ENCODE measurements around the gene PRKD1.
"Not testable (repeated sequence)": the region's sequence is repeated elsewhere in the genome, so short reads cannot be mapped to it uniquely, and the experiment has no call there.

The PRKD1 gene

GRCh38 chr14:29738056-29738455 lies 189.6 kb downstream of the PRKD1 start:
- no peak for DNase-seq

GRCh38 chr14:29735459-29735858 lies 192.2 kb downstream of the PRKD1 start:
- no peak for DNase-seq

- DNase-seq = no peak
These were observed 192.9 kb downstream of the PRKD1 start for GRCh38 chr14:29734732-29735131.

DNA sequence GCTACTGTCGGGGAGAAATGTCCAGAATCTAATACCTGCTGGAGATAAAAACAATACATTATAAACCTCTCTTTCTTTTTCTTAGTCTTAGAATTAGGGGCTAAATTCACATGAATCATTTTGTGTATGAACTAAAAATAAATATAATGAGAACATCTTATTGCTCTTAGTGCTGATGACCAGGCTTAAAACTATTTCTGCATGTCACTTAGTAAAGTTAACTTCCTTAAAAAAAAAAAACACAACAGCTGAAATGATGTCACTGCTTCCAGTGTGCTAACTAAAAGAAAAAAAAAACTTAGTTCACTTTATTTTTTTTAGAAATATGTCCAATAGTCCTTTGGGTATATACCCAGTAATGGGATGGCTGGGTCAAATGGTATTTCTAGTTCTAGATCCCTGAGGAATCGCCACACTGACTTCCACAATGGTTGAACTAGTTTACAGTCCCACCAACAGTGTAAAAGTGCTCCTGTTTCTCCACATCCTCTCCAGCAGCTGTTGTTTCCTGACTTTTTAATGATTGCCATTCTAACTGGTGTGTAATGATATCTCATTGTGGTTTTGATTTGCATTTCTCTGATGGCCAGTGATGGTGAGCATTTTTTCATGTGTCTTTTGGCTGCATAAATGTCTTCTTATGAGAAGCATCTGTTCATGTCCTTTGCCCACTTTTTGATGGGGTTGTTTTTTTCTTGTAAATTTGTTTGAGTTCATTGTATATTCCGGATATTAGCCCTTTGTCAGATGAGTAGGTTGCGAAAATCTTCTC lies 200.9 kb downstream of the PRKD1 start:
- not testable (repeated sequence) for DNase-seq

DNA sequence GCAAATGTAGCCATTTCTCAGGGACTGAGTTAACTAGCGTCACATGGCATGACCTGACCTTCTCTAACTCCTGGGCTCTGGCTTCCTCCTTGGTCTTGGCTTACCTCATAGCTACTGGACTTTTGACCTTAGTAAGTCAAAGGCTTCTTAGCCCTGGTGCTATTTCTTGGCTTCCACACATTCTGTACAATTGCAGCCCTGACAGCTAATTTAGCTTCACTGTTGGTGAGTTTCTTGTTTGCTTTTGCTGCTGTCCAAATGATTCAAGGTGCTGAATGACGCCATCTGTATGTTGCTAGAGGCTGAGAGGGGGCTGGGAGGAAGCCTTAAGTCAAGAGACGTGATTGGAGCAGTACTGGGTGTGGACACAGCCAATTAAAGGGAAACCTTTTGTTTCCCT lies 202.7 kb downstream of the PRKD1 start:
- no peak for DNase-seq

DNA sequence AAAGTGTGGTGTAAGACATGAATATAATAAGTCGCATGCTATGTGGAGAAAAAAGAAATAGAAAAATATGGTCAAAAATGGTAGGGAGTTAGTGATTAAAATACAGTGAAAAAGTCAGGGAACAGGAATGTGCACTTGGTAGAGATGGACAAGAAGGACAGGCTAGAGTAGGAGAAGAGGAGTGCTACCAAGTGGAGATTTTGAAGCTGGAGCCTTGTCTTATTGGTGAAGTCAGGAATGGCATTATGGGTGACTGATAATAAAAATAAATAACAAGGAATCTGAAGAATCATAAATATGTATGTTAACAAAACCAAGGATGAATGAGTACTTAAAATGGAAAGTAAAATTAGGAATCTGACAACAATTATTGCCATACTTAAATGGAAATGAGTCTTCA lies 204.8 kb downstream of the PRKD1 start:
- no peak for DNase-seq

DNA sequence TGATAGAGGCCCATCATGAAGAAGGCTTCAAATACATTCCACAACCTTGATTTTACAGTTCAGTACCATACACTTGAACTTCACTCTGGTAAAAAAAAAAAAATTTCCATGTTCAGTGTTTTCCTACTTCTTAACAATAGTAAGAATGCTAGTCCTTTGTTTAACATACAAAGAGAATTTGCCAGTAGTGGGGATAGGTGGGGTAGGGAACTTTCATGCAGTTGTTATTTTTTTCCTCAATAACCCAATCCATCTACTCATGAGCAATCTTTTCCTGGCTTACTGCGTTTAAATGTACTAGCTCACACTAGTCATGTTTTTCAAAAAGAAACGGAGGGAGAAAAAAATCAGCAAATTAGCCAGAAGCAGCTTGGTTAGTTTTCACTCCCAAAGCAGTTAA lies 206.1 kb downstream of the PRKD1 start:
- no peak for DNase-seq

GRCh38 chr14:29717901-29718300 lies 209.7 kb downstream of the PRKD1 start:
- no peak for DNase-seq

GRCh38 chr14:29716150-29716549 lies 211.5 kb downstream of the PRKD1 start:
- no peak for DNase-seq

GRCh38 chr14:29712601-29713000 lies 215.0 kb downstream of the PRKD1 start:
- DNase-seq = no peak

GRCh38 chr14:29710015-29710414 lies 217.6 kb downstream of the PRKD1 start:
- no peak for DNase-seq

DNA sequence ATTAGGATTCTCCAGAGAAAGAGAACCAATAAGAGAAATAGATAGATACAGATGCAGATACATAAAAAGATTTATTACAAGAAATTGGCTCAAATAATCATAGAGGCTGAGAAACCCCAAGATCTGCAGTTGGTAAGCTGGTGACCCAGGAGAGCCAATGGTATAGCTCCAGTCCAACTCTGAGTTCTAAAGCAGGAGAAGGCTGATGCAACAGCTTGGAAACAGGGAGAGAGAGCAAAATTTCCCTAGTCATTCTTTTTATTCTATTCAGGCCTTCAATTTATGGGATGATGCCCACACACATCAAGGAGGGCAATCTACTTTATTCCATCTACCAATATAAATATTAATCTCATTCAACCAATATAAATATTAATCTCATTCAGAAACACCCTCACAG lies 218.2 kb downstream of the PRKD1 start:
- no peak for DNase-seq

DNA sequence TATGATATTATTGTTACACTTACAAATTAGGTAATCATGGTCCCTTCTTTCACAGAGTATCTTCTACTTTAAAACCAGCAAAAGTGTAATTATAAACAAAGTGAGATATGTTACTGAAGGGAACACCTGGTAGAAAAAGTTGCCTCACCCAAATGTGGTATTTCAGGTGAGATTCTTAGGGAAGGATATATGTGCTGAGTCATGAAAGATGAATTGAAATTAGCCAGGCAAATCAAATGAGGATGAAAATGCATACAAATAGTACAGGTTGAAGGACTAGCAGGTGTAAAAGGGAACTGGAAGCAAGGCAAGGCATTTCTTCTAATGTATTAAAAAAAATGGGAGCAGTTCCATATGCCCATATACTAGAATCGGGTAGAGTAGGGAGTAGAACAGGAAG lies 220.9 kb downstream of the PRKD1 start:
- DNase-seq = no peak

DNA sequence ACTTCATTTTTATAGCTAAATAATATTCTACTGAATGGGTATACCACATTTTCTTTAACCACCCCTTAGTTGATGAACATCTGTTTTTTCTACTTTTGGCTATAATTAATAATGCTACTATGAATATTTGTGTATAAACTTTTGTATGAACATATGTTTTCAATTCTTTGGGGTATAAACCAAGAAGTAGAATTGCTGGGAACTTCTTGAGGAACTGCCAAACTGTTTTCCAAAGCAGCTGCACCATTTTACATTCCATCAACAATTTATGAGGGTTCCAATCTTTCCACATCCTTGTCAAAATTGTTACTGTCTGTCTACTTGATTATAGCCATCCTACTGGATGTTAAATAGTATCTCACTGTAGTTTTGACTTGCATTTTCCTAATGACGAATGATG lies 221.8 kb downstream of the PRKD1 start:
- no peak for DNase-seq

GRCh38 chr14:29689597-29689996 lies 238.1 kb downstream of the PRKD1 start:
- DNase-seq = not testable (repeated sequence)

- DNase-seq = no peak
These were observed 239.8 kb downstream of the PRKD1 start for GRCh38 chr14:29687866-29688265.

DNA sequence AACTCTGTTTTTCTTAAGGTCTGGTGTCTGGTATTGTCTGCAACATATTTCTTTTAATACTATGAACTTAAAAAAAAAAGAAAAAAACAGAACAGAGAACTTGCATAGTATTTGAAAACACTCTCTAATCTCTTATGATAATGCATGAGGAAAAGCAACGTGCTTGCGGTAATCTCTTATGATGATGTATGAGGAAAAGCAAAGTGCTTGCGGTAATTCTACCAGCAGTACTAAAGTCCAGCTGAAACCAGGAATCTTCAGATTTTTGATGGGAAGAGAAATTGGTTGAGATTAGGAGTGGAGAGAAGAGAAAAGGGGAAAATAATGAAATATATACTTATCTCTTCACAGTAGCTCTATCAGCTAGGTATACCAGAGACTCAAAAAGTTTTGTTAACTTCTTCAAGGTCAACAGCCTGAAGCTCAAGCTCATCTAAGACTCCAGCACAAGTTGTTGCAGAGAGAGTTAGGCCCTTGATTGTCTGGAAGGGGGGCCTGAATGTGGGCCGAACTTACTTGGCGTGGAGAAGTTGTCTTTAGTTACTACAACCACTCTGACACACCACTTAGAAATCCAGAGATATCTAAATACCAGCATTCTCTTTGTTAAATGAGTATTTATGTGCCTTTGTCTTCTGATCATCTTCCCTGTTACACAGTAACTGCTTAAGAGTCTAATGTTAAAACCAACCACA lies 240.4 kb downstream of the PRKD1 start:
- no peak for DNase-seq

GRCh38 chr14:29684926-29685325 lies 242.7 kb downstream of the PRKD1 start:
- DNase-seq = no peak

- no peak for DNase-seq
These were observed 244.9 kb downstream of the PRKD1 start for GRCh38 chr14:29682789-29683188.

- DNase-seq = no peak
These were observed 246.3 kb downstream of the PRKD1 start for GRCh38 chr14:29681316-29681715.

DNA sequence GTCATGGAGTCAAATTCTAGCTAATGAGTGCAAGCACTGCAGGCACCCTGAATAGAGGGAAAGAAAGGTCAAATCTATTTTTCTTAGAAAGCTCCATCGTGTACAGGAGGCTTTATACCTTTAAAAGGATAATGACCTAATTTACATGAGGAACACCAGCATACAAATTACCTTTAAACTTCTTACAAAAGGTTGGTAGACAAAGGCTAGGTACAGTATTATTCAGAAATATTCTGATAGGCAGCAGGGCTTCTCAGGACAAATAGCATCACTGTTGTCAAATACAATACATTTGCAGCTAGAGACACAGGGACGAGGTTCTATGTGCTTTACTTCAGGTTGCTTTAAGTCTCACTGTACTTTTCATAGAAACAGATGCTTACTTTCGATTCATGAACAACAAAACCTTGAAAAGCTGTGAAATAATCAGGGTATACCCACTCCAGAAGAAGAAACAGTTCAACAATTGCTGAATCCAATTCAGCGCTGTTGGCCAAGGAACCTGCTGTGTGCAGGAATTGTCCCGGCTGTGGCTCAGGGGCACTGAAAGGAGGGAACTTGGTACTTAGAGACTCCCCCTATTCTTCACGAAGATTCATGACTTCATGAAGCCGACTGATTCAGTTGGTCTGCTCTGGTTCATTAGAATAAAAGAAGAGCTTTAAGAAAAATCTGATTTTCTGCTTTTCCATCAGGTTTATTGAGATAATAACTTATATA lies 252.9 kb downstream of the PRKD1 start:
- DNase-seq = no peak

GRCh38 chr14:29672831-29673230 lies 254.8 kb downstream of the PRKD1 start:
- DNase-seq = no peak

GRCh38 chr14:29671034-29671433 lies 256.6 kb downstream of the PRKD1 start:
- DNase-seq = no peak

- no peak for DNase-seq
These were observed 259.4 kb downstream of the PRKD1 start for GRCh38 chr14:29668201-29668600.
